GM12874 (cell line): ENCODE measurements around the gene FAM110D.

Experiments used
- TF ChIP-seq, protein P1 (sequence below): IDR thresholded peaks from 2 replicates; pipeline ENCODE4 v1.5.1; 2011; ENCODE audit warnings: low read depth, mild to moderate bottlenecking, control low read depth, low read length, moderate library complexity; ENCODE audit not compliant: insufficient read depth

FAM110D gene

DNA sequence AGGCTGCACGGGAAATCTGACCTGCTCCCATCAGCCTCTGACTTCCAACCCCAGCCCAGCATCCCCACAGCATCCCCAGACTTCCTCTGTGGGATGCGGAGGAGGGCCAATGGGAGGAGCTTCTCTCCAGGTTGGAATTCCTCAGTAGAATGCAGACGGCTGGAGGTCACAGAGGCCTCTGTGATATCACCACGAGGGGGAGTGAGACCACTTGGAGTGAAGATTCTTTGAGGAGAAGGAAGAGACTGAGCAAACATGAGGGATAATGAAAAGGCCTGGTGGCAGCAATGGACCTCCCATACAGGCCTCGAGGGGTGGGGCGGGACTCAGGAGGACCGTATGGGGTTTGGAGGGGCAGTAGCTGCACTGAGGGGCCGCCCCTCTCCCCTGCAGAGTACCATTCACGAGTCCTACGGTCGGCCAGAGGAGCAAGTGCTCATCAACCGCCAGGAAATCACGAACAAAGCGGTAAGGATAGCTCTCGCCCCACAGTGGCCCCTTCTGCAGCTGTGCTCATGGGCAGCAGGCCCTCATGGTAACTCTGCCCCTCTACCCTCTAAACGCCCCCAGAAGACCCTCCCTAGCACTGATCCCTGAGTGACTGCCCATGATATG lies 31.6 kb downstream of the FAM110D start, which contains the start of gene CATSPER4:
Gene CATSPER4 (plus strand): TSS at position 230 of the 615 bp plus-strand sequence. CDS start 26 bp downstream, at position 256.
- TF ChIP-seq, protein P1, sequence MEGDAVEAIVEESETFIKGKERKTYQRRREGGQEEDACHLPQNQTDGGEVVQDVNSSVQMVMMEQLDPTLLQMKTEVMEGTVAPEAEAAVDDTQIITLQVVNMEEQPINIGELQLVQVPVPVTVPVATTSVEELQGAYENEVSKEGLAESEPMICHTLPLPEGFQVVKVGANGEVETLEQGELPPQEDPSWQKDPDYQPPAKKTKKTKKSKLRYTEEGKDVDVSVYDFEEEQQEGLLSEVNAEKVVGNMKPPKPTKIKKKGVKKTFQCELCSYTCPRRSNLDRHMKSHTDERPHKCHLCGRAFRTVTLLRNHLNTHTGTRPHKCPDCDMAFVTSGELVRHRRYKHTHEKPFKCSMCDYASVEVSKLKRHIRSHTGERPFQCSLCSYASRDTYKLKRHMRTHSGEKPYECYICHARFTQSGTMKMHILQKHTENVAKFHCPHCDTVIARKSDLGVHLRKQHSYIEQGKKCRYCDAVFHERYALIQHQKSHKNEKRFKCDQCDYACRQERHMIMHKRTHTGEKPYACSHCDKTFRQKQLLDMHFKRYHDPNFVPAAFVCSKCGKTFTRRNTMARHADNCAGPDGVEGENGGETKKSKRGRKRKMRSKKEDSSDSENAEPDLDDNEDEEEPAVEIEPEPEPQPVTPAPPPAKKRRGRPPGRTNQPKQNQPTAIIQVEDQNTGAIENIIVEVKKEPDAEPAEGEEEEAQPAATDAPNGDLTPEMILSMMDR = 0 out of 2 replicates have a peak, but pooled peaks have one; percentile 15

DNA sequence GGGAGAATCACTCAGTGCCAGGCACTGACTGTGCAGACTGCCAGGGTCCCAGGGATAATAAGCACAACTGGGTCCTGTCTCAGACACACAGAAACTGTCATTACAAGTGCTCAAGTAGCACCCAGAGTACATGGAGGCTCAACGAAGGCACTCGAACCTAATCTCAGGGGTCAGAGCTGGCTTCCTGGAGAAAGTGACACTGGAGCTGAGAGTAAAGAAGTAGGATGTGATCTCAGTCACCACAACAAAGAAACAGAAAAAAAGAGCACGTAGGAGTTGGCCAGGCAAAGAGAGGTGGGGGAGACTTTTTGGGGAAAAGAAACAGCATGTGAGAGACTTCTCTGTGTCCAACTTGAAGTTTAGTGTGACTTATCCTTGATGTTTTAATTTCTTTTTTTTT lies 32.9 kb downstream of the FAM110D start:
- TF ChIP-seq, protein P1 = no peak

GRCh38 chr1:26195805-26196204 lies 36.9 kb downstream of the FAM110D start:
- TF ChIP-seq, protein P1 = no peak

DNA sequence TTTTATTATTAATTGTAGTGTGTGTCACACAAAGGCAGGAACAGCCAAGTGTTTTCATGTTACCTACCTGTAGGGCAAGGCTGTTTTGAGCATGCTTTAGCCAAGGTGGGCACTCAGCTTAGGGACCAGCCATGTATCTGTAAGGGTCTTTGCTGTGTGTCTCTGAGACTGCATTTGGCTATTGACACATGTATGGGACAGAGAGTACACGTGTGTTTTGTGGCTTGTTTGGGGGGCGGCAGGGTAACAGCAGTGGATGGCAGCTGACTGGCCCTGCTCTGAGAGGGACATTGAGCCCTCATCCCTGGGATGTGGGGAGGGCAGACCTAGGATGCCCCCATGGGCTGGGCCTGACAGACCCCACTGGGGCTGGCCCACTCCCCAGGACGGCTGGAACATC lies 38.4 kb downstream of the FAM110D start:
- TF ChIP-seq, protein P1 = no peak

GRCh38 chr1:26197813-26198212 lies 38.9 kb downstream of the FAM110D start:
- TF ChIP-seq, protein P1 = no peak

DNA sequence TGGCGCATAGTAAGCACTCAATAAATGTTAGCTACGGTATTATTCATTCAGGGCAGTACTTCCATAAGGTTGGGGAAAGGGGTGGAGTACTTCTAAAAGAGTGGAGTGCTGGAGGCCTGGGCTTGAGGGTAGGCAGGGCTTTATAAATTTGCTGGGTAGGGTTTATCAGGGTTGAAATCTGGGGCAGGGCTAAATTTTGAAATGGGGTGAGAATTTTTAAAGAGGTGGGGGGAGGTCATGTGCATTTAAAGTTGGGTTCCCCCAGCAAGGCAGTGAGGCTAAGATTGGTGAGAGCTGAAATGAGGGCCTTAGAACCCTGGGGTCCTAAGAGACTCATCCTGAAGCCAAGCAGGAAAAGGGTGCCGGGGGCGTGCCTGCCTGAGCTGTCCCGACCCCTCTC lies 41.5 kb downstream of the FAM110D start:
- TF ChIP-seq, protein P1 = no peak

- TF ChIP-seq, protein P1 = no peak
These were observed 44.9 kb downstream of the FAM110D start for GRCh38 chr1:26203642-26204318.
